ENCODE results near the gene SRSF4.

The SRSF4 gene

DNA sequence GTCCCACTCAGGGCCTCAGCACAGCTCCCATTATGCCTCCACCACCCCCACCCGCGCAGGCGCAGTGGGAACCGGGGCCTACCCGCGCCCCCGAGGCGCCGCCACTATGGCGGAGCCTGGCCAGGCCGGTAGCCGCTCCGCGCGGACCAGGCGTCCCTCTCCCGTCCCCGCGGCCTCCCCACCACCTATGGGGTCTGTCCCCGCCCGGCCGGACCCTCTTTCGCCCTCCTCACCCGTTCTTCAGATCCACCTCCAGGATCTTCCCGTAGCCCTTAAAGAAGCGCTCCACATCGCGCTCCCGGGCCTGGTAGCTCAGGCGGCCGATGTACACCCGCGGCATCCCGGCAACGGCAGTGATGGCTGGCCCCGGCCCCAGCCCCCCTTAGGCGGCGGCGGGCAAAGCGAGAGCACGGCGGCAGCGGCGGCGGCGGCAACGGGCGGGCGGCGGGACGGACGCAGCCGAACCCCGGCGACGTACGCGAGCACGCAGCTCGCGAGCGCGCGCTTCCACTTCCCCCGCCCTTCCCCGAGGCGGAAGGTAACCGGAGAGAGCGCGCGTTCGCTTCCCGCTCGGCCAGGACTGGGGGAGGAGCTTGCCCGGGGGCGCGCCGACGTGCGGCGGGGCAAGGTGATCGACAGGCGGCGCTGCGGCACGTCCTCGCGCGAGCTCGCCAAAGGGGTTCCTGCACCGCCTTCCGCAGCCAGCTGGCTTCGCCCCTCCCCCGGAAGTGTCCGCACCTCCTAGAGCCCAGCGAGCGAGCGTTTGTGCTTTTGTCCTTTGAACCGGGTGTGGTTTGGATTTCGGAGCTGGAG is at the start of gene SRSF4:
Gene SRSF4 (minus strand): TSS at position 488 of the 813 bp plus-strand sequence. CDS start 148 bp downstream, at position 340.
- ChIA-PET CTCF (interaction anchor here (0.6 to 2.5 kb wide), 7 partner anchors 15 to 904 kb away, joined by 3 to 10 read pairs (median 3); partner anchors contain the start of genes EPB41 and YTHDF2), POLR2A (interaction anchor here (0.5 to 3.4 kb wide), 44 partner anchors 9 to 1642 kb away, joined by 3 to 29 read pairs (median 4); partner anchors contain the start of genes GMEB1, MECR, MED18 and TAF12)
- DNase-seq (ENCODE audit: extremely low spot score), result peak; percentile 100
- TF ChIP-seq FOXM1 (IDR thresholded peaks at IDR 0.05; ENCODE audit: borderline replicate concordance) (peak; percentile 29; the same call in 1 of the 2 replicates), ARNT (IDR thresholded peaks at IDR 0.05) (peak; percentile 68; the same call in 1 of the 2 replicates), L3MBTL2 (conservative IDR thresholded peaks at IDR 0.05) (no peak), SUZ12 (IDR thresholded peaks at IDR 0.05) (no peak), HDGF (IDR thresholded peaks at IDR 0.05; ENCODE audit: borderline replicate concordance) (no peak; the same call in 1 of the 2 replicates), SP1 (IDR thresholded peaks at IDR 0.05) (no peak), NFRKB (IDR thresholded peaks at IDR 0.05) (peak; percentile 62; the same call in 1 of the 2 replicates), LEF1 (IDR thresholded peaks at IDR 0.05; ENCODE audit: borderline replicate concordance) (peak; percentile 97), ELF4 (IDR thresholded peaks at IDR 0.05) (peak; percentile 81)
- TF ChIP-seq, protein P1, sequence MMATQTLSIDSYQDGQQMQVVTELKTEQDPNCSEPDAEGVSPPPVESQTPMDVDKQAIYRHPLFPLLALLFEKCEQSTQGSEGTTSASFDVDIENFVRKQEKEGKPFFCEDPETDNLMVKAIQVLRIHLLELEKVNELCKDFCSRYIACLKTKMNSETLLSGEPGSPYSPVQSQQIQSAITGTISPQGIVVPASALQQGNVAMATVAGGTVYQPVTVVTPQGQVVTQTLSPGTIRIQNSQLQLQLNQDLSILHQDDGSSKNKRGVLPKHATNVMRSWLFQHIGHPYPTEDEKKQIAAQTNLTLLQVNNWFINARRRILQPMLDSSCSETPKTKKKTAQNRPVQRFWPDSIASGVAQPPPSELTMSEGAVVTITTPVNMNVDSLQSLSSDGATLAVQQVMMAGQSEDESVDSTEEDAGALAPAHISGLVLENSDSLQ (IDR thresholded peaks at IDR 0.05), result peak; percentile 98

DNA sequence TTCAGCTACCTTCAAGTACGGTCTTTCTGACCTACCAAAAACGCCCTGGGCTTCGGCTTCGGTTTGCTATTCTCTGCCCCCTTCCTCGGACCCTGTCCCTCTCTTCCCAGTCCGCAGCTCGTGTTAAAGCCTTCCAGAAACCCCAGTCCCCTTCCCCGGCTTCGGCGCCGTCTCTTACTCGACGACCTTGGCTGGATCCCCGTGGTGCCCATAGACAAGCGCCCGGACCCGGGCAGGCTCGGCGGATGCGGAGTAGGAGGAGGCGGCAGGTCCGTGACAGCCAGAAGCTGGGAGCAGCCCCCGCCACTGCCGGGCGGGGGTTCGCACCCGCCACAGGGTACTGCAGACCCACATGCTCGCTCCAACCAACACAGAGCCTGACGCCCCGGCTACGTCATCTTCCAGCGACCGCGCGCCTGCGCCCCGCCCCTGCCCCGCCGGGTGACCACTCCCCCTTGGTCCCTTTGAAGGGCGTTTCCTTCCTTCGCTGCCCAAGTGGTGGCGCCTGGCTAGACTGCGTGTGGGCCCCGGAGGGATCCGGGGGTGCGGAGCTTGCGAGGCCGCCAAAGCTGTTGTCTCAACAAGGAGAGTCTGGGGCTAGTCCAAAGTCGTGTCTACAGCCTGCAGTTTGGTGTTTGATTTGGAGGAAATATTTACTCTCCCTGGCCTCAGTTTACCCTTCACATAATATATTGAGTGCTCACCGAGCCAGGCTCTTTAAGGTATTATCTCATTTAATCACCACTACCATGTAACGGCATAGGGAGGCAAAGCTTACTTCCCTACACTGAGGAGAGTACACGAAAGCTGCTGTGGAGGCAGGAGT is 49.1 kb upstream of the SRSF4 start, which contains the start of gene MECR:
Gene MECR (minus strand): TSS at position 382 of the 826 bp plus-strand sequence. CDS start 28 bp downstream, at position 354.
- TF ChIP-seq FOXA1 (IDR thresholded peaks at IDR 0.05) (no peak), L3MBTL2 (conservative IDR thresholded peaks at IDR 0.05) (peak; percentile 98), ELF4 (IDR thresholded peaks at IDR 0.05) (no peak), NFRKB (IDR thresholded peaks at IDR 0.05) (no peak), SP1 (IDR thresholded peaks at IDR 0.05) (no peak), BHLHE40 (IDR thresholded peaks at IDR 0.05; ENCODE audit: borderline replicate concordance) (no peak), LEF1 (IDR thresholded peaks at IDR 0.05; ENCODE audit: borderline replicate concordance) (no peak)
- TF ChIP-seq, protein P1 (IDR thresholded peaks at IDR 0.05), result no peak
- POLR2A ChIA-PET, result interaction anchor here (0.6 to 4.3 kb wide), 9 partner anchors 9 to 1023 kb away, joined by 3 to 21 read pairs (median 4); partner anchors contain the start of gene SRSF4

DNA sequence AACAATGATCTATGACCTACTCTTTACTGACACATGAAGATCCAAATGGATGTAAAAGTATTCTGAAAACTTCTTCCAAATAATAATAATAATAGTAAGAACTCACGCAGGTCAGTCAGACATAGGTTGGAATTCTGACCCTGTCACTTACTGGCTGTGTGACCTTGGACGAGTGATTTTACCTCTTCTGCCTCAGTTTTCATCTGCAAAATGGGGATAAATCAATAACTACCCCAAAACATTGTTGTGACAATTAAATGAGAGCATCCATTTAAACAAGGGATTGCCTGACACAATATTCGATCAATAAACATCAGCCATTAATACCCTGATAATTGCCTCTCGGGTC is 48.5 kb upstream of the SRSF4 start:
- DNase-seq (ENCODE audit: extremely low spot score), result no peak
- TF ChIP-seq FOXA1 (IDR thresholded peaks at IDR 0.05) (no peak), ARNT (IDR thresholded peaks at IDR 0.05) (no peak), HDGF (IDR thresholded peaks at IDR 0.05; ENCODE audit: borderline replicate concordance) (no peak), LEF1 (IDR thresholded peaks at IDR 0.05; ENCODE audit: borderline replicate concordance) (no peak), TARDBP (IDR thresholded peaks at IDR 0.05) (no peak), SUZ12 (IDR thresholded peaks at IDR 0.05) (no peak), FOXK2 (IDR thresholded peaks at IDR 0.05) (no peak), SP1 (IDR thresholded peaks at IDR 0.05) (no peak), L3MBTL2 (conservative IDR thresholded peaks at IDR 0.05) (no peak), FOXM1 (IDR thresholded peaks at IDR 0.05; ENCODE audit: borderline replicate concordance) (no peak)
- TF ChIP-seq, protein P1 (IDR thresholded peaks at IDR 0.05), result no peak; the same call in 1 of the 2 replicates
- CTCF ChIA-PET, result no interaction called here
- POLR2A ChIA-PET, result interaction anchor here (0.7 to 4.3 kb wide), 6 partner anchors 8 to 342 kb away, joined by 3 to 21 read pairs (median 5); partner anchors contain the start of gene SRSF4

More for the DNA sequence above, 49.1 kb upstream of the SRSF4 start, which contains the start of gene MECR:
- DNase-seq (ENCODE audit: extremely low spot score), result peak; percentile 100
- CTCF ChIA-PET, result interaction anchor here (0.6 to 1.2 kb wide), 2 partner anchors 874 to 946 kb away, joined by 4 to 7 read pairs; no protein-coding TSS in a partner anchor

DNA sequence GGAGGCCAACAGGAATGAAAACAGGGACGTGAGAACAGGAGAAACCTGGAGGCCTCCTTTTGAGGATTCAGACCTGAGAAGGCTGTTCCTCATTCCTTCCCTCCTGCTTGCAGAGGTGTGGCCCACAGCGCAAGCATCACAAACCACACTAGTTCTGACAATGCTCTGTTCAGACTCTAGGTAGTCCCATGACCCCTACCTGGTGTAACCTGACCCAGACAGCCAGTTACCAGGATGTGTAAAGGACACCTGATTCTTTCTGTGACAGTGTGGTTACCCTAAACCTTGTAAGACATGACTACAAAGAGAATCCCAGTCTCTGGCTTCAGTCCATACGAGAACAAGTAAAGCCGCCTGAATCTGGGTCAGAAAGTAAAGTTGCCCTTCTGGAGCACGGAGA is 45.8 kb upstream of the SRSF4 start:
- ChIA-PET POLR2A (no interaction called here), CTCF (no interaction called here)
- no peak for DNase-seq (ENCODE audit: extremely low spot score)

More for the DNA sequence above, 45.8 kb upstream of the SRSF4 start:
- TF ChIP-seq ARNT (IDR thresholded peaks at IDR 0.05) (no peak), FOXM1 (IDR thresholded peaks at IDR 0.05; ENCODE audit: borderline replicate concordance) (no peak), TARDBP (IDR thresholded peaks at IDR 0.05) (no peak), HDGF (IDR thresholded peaks at IDR 0.05; ENCODE audit: borderline replicate concordance) (no peak), ELF4 (IDR thresholded peaks at IDR 0.05) (no peak), CTBP1 (IDR thresholded peaks at IDR 0.05; ENCODE audit: borderline replicate concordance) (no peak), FOXK2 (IDR thresholded peaks at IDR 0.05) (no peak), BHLHE40 (IDR thresholded peaks at IDR 0.05; ENCODE audit: borderline replicate concordance) (no peak), SP1 (IDR thresholded peaks at IDR 0.05) (no peak), NFRKB (IDR thresholded peaks at IDR 0.05) (no peak), LEF1 (IDR thresholded peaks at IDR 0.05; ENCODE audit: borderline replicate concordance) (no peak), FOXA1 (IDR thresholded peaks at IDR 0.05) (no peak), ZNF384 (IDR thresholded peaks at IDR 0.05) (no peak), SUZ12 (IDR thresholded peaks at IDR 0.05) (no peak), L3MBTL2 (conservative IDR thresholded peaks at IDR 0.05) (no peak)
- TF ChIP-seq, protein P1 (IDR thresholded peaks at IDR 0.05), result no peak
